NCI-H2196 (cell line): Measurements from ENCODE around the gene F5.
A peak's percentile ranks its signal among the peaks of the same experiment; 100 is the strongest.
"Not testable (repeated sequence)": the region's sequence is repeated elsewhere in the genome, so short reads cannot be mapped to it uniquely, and the experiment has no call there.

ENCODE experiments used
- DNase-seq: peaks from one replicate; lab custom pipeline; 2025; ENCODE audit not compliant: unreplicated experiment; lab: John Stamatoyannopoulos, UW

F5 gene

GRCh38 chr1:169546087-169546995, 39.9 kb downstream of the F5 start:
- peak; percentile 78 for DNase-seq

- DNase-seq, result no peak
These were observed 40.8 kb downstream of the F5 start for GRCh38 chr1:169545472-169545871.

- DNase-seq, result no peak
These were observed 47.0 kb downstream of the F5 start for GRCh38 chr1:169538998-169539871.

- no peak for DNase-seq
These were observed 51.6 kb downstream of the F5 start for GRCh38 chr1:169534653-169535052.

- DNase-seq, result not testable (repeated sequence)
These were observed 52.6 kb downstream of the F5 start for GRCh38 chr1:169533528-169534190.

- no peak for DNase-seq
These were observed 55.8 kb downstream of the F5 start for GRCh38 chr1:169530448-169530847.

GRCh38 chr1:169529068-169529642, 57.1 kb downstream of the F5 start:
- DNase-seq, result peak; percentile 68

- DNase-seq, result no peak
These were observed 57.8 kb downstream of the F5 start for GRCh38 chr1:169528215-169529067.

- DNase-seq, result no peak
These were observed 58.6 kb downstream of the F5 start for GRCh38 chr1:169527451-169528214.

GRCh38 chr1:169527001-169527400, 59.3 kb downstream of the F5 start:
- no peak for DNase-seq

- no peak for DNase-seq
These were observed 60.0 kb downstream of the F5 start for GRCh38 chr1:169526120-169526832.

- no peak for DNase-seq
These were observed 60.9 kb downstream of the F5 start for GRCh38 chr1:169525391-169525790.

- no peak for DNase-seq
These were observed 62.4 kb downstream of the F5 start for GRCh38 chr1:169523904-169524303.

- DNase-seq, result no peak
These were observed 65.1 kb downstream of the F5 start for GRCh38 chr1:169521226-169521625.

GRCh38 chr1:169517558-169518186, 68.6 kb downstream of the F5 start:
- DNase-seq, result no peak

GRCh38 chr1:169515641-169516040, 70.6 kb downstream of the F5 start:
- DNase-seq, result no peak

- DNase-seq, result peak; percentile 14
These were observed 71.6 kb downstream of the F5 start for GRCh38 chr1:169514566-169515270.

- DNase-seq, result no peak
These were observed 73.1 kb downstream of the F5 start for GRCh38 chr1:169513208-169513607.
